D721Med (cell line): ENCODE data around the gene TOM1L1.

Source experiments
- DNase-seq: peaks from one replicate; pipeline ENCODE4 v3.0.0; 2011; ENCODE audit warnings: low spot score; ENCODE audit not compliant: insufficient read length
- FAIRE-seq: peaks from 2 replicates; lab custom pipeline; 2011; peaks lifted over from hg19 to GRCh38; lab: Jason Lieb, UNC
- TF ChIP-seq, protein P1 (sequence below): IDR thresholded peaks from 2 replicates; pipeline ENCODE4 v1.5.1; 2012; ENCODE audit warnings: mild to moderate bottlenecking, control low read depth; ENCODE audit not compliant: insufficient read depth; ENCODE audit errors: missing control alignments

TOM1L1 gene

GRCh38 chr17:54944796-54945195, 44.1 kb downstream of the TOM1L1 start:
- FAIRE-seq (no peak), DNase-seq (no peak)
- TF ChIP-seq, protein P1, sequence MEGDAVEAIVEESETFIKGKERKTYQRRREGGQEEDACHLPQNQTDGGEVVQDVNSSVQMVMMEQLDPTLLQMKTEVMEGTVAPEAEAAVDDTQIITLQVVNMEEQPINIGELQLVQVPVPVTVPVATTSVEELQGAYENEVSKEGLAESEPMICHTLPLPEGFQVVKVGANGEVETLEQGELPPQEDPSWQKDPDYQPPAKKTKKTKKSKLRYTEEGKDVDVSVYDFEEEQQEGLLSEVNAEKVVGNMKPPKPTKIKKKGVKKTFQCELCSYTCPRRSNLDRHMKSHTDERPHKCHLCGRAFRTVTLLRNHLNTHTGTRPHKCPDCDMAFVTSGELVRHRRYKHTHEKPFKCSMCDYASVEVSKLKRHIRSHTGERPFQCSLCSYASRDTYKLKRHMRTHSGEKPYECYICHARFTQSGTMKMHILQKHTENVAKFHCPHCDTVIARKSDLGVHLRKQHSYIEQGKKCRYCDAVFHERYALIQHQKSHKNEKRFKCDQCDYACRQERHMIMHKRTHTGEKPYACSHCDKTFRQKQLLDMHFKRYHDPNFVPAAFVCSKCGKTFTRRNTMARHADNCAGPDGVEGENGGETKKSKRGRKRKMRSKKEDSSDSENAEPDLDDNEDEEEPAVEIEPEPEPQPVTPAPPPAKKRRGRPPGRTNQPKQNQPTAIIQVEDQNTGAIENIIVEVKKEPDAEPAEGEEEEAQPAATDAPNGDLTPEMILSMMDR, result no peak

DNA sequence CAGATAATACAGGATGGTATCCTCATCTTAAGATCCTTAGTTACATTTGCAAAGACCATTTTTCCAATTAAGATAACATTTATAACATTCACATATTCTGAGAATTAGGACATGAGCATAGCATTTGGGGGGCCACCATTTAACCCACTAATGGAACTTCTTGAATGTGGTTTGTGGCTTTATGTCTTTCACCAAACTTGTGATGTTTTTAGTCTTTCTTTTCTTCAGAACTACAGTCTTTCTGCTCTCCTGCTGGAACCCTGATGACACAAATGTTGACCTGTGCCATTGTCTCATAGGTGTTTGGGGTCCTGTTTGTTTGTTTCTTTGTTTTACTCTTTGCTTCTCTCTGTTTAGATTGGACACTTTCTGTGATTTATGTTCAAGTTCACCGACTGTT, 44.6 kb downstream of the TOM1L1 start:
- TF ChIP-seq, protein P1, result no peak
- FAIRE-seq (no peak), DNase-seq (no peak)

DNA sequence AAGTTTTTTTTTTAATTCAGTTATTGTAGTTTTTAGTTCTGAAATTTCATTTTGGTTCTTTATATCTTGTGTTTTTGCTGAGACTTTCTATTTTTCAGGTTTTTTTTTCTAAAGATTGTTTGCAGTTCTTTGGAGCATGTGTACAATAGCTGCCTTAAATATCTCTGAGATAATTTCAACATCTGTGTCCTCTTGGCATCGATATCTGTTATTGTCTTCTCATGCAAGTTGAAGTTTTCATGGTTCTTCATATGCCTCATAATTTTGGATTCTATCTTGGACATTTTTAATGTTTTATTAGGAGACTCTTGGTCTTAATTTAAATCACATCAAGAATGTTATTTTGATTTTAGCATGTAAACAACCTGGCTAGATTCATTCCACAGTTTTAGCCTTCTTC, 45.0 kb downstream of the TOM1L1 start:
- FAIRE-seq, result no peak
- DNase-seq, result no peak
- TF ChIP-seq, protein P1, result no peak

DNA sequence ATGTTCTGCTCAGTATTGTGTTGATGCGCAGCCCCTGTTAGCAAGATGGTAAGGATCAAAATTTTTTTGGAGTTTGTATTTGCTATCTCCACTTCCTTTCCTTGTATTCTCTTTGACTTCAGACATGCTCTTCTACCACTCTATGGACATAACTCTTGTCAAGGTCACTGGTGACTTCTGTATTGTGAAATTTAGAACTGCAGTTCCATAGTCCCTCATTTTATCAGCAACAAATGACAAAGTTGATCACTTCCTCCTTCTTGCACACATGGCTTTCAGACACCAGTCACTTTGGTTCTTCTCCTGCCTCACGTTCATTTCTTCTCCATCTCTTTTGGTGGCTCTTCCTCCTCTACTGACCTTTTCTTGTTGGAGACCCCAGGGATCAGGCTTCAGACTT, 46.7 kb downstream of the TOM1L1 start:
- FAIRE-seq (no peak), DNase-seq (no peak)
- TF ChIP-seq, protein P1, result no peak

- no peak for FAIRE-seq
- TF ChIP-seq, protein P1, result no peak
- DNase-seq, result no peak
Observed at GRCh38 chr17:54948380-54948779, 47.7 kb downstream of the TOM1L1 start.

GRCh38 chr17:54950116-54950515, 49.5 kb downstream of the TOM1L1 start:
- FAIRE-seq, result no peak
- TF ChIP-seq, protein P1, result no peak

GRCh38 chr17:54951286-54951685, 50.6 kb downstream of the TOM1L1 start:
- TF ChIP-seq, protein P1, result no peak
- DNase-seq (no peak), FAIRE-seq (no peak)

More at GRCh38 chr17:54950116-54950515, 49.5 kb downstream of the TOM1L1 start:
- DNase-seq, result no peak
